Measurements from ENCODE around the gene DENND1A. TPM values are rescaled to one million over a fixed set of nuclear protein-coding genes. Genes with fewer than 3 reads are reported as not detected.

DENND1A gene
- total RNA-seq, 4 donors from 2014 or later: 19.2 to 26.9 (median 24.0) TPM

GRCh38 chr9:123753669-123754258 is 176.2 kb downstream of the DENND1A start:
- intact Hi-C loops (cut with DNase I): no loop called here
- peaks cover 4 to 36% (median 22%) of the 10 kb centered on the region in 4 donors for H3K4me1 ChIP-seq

GRCh38 chr9:123753016-123753415 is 176.9 kb downstream of the DENND1A start:
- no peak for DNase-seq (ENCODE audit: extremely low spot score)
- Histone ChIP-seq H3K27me3 (no peaks in the 10 kb centered on the region), H3K4me3 (no peak overlapping the region), H3K4me1 (peaks cover 4 to 36% (median 21%) of the 10 kb centered on the region in 4 donors), H3K9me3 (no peaks in the 10 kb centered on the region), H3K27ac (replicated peaks in 1 of 4) (no peak overlapping the region), H3K36me3 (peaks cover 0 to 15% (median 2%) of the 10 kb centered on the region in 4 donors)
- intact Hi-C loops (cut with DNase I): no loop called here
- TF ChIP-seq EP300 (IDR thresholded peaks at IDR 0.05) (no peak), POLR2A (IDR thresholded peaks at IDR 0.05; ENCODE audit: low read depth) (no peak), POLR2AphosphoS5 (IDR thresholded peaks at IDR 0.05) (no peak), CTCF (IDR thresholded peaks at IDR 0.05) (no peak)
- WGBS: 76% methylated on average over 1 of the region's 1 CpG

More at GRCh38 chr9:123753669-123754258, 176.2 kb downstream of the DENND1A start:
- Histone ChIP-seq H3K27me3 (no peaks in the 10 kb centered on the region), H3K36me3 (peaks cover 0 to 15% (median 2%) of the 10 kb centered on the region in 4 donors), H3K4me3 (no peak overlapping the region), H3K27ac (replicated peaks in 1 of 4) (no peak overlapping the region), H3K9me3 (no peaks in the 10 kb centered on the region)
- no peak for TF ChIP-seq EP300 (IDR thresholded peaks at IDR 0.05)
- TF ChIP-seq CTCF (IDR thresholded peaks at IDR 0.05): no peak
- no peak for TF ChIP-seq POLR2AphosphoS5 (IDR thresholded peaks at IDR 0.05)
- no peak for TF ChIP-seq POLR2A (IDR thresholded peaks at IDR 0.05; ENCODE audit: low read depth)
- 90% methylated on average over 2 of the region's 2 CpGs for WGBS
- no peak for DNase-seq (ENCODE audit: extremely low spot score)

GRCh38 chr9:123749580-123750202 is 180.2 kb downstream of the DENND1A start:
- TF ChIP-seq EP300 (IDR thresholded peaks at IDR 0.05) (no peak), POLR2AphosphoS5 (IDR thresholded peaks at IDR 0.05) (no peak), CTCF (IDR thresholded peaks at IDR 0.05) (no peak), POLR2A (IDR thresholded peaks at IDR 0.05; ENCODE audit: low read depth) (no peak)
- no peak overlapping the region for H3K4me3 ChIP-seq
- no peak overlapping the region for H3K27ac ChIP-seq (replicated peaks in 1 of 4)
- DNase-seq (ENCODE audit: extremely low spot score): no peak
- H3K27me3 ChIP-seq: no peaks in the 10 kb centered on the region
- no peaks in the 10 kb centered on the region for H3K36me3 ChIP-seq
- H3K9me3 ChIP-seq: no peaks in the 10 kb centered on the region
- H3K4me1 ChIP-seq: peaks cover 4 to 31% (median 12%) of the 10 kb centered on the region in 4 donors
- intact Hi-C loops (cut with DNase I): no loop called here
- WGBS: 90% methylated on average over 4 of the region's 4 CpGs

- Histone ChIP-seq H3K9me3 (no peaks in the 10 kb centered on the region), H3K36me3 (no peaks in the 10 kb centered on the region), H3K27me3 (no peaks in the 10 kb centered on the region), H3K4me3 (no peak overlapping the region), H3K27ac (replicated peaks in 1 of 4) (no peak overlapping the region), H3K4me1 (peaks cover 13 to 35% (median 27%) of the 10 kb centered on the region in 4 donors)
- 93% methylated on average over 1 of the region's 1 CpG for WGBS
- TF ChIP-seq POLR2A (IDR thresholded peaks at IDR 0.05; ENCODE audit: low read depth) (no peak), EP300 (IDR thresholded peaks at IDR 0.05) (no peak), POLR2AphosphoS5 (IDR thresholded peaks at IDR 0.05) (no peak), CTCF (IDR thresholded peaks at IDR 0.05) (no peak)
- intact Hi-C loops (cut with DNase I): no loop called here
- DNase-seq (ENCODE audit: extremely low spot score): no peak
These were observed 183.2 kb downstream of the DENND1A start for GRCh38 chr9:123746765-123747164.
